Activated naive CD8-positive, alpha-beta T cell treated with anti-CD3 and anti-CD28 coated beads for 36 hours (primary cell): ENCODE data around the gene DRD1. TPM values are rescaled to one million over a fixed set of nuclear protein-coding genes. Genes with fewer than 3 reads are reported as not detected.

Experiments used
- DNase-seq: peaks from one replicate; pipeline ENCODE4 v3.0.0; 2021
- H3K27ac Mint-ChIP-seq: one replicate; pipeline ENCODE4 v1.8.0; 2022; ENCODE audit warnings: mild to moderate bottlenecking, moderate library complexity, mixed read lengths
- H3K27me3 Mint-ChIP-seq: one replicate; pipeline ENCODE4 v1.8.0; 2022; ENCODE audit warnings: mild to moderate bottlenecking, mixed read lengths
- H3K36me3 Mint-ChIP-seq: one replicate; pipeline ENCODE4 v1.8.0; 2021; ENCODE audit warnings: mild to moderate bottlenecking, mixed read lengths
- H3K4me1 Mint-ChIP-seq: one replicate; pipeline ENCODE4 v1.8.0; 2021; ENCODE audit warnings: mixed read lengths
- H3K4me3 Mint-ChIP-seq: one replicate; pipeline ENCODE4 v1.8.0; 2022; ENCODE audit warnings: mild to moderate bottlenecking, moderate library complexity, mixed read lengths
- H3K9me3 Mint-ChIP-seq: one replicate; pipeline ENCODE4 v1.8.0; 2022; ENCODE audit warnings: mixed read lengths
- total RNA-seq, 2 experiments: library from RNA; stranded (reverse); gene quantifications; one replicate each; pipeline ENCODE4 v1.2.3, GENCODE V29; 2021

DRD1 gene
- not detected for total RNA-seq

GRCh38 chr5:175444060-175444904 lies at the start of gene DRD1:
TSS of gene DRD1 (minus strand) at chr5:175444182. CDS start at chr5:175443099, 1,083 bp downstream.
- Mint-ChIP-seq H3K9me3 (no peaks in the 10 kb centered on the region), H3K27ac (no peak within 1 kb of the TSS), H3K4me1 (peaks cover 2% of the 10 kb centered on the region), H3K36me3 (no peaks in the 10 kb centered on the region), H3K27me3 (peaks cover 79% of the 10 kb centered on the region), H3K4me3 (peak within 1 kb of the TSS; percentile 60)
- peak; percentile 65 for DNase-seq

GRCh38 chr5:175493726-175494125 lies 49.7 kb upstream of the DRD1 start:
- peaks cover 60% of the 10 kb centered on the region for H3K36me3 Mint-ChIP-seq
- DNase-seq: no peak
- H3K27ac Mint-ChIP-seq: peak overlapping the region; percentile 9
- no peaks in the 10 kb centered on the region for H3K27me3 Mint-ChIP-seq
- no peaks in the 10 kb centered on the region for H3K9me3 Mint-ChIP-seq
- peaks cover 50% of the 10 kb centered on the region for H3K4me1 Mint-ChIP-seq
- no peak overlapping the region for H3K4me3 Mint-ChIP-seq

- no peaks in the 10 kb centered on the region for H3K27me3 Mint-ChIP-seq
- peaks cover 55% of the 10 kb centered on the region for H3K4me1 Mint-ChIP-seq
- no peaks in the 10 kb centered on the region for H3K9me3 Mint-ChIP-seq
- no peak overlapping the region for H3K27ac Mint-ChIP-seq
- no peak overlapping the region for H3K4me3 Mint-ChIP-seq
- H3K36me3 Mint-ChIP-seq: peaks cover 63% of the 10 kb centered on the region
- no peak for DNase-seq
Observed at GRCh38 chr5:175493260-175493659, 49.3 kb upstream of the DRD1 start.

GRCh38 chr5:175491223-175491622 lies 47.2 kb upstream of the DRD1 start:
- no peaks in the 10 kb centered on the region for H3K27me3 Mint-ChIP-seq
- no peak overlapping the region for H3K4me3 Mint-ChIP-seq
- peaks cover 66% of the 10 kb centered on the region for H3K36me3 Mint-ChIP-seq
- no peak overlapping the region for H3K27ac Mint-ChIP-seq
- no peak for DNase-seq
- peaks cover 61% of the 10 kb centered on the region for H3K4me1 Mint-ChIP-seq
- no peaks in the 10 kb centered on the region for H3K9me3 Mint-ChIP-seq

GRCh38 chr5:175489693-175490443 lies 45.9 kb upstream of the DRD1 start:
- Mint-ChIP-seq H3K27me3 (no peaks in the 10 kb centered on the region), H3K9me3 (no peaks in the 10 kb centered on the region), H3K4me3 (peak overlapping the region; percentile 45), H3K4me1 (peaks cover 69% of the 10 kb centered on the region), H3K27ac (peak overlapping the region; percentile 64), H3K36me3 (peaks cover 72% of the 10 kb centered on the region)
- no peak for DNase-seq

GRCh38 chr5:175487514-175488222 lies 43.7 kb upstream of the DRD1 start:
- DNase-seq: no peak
- H3K4me3 Mint-ChIP-seq: peak overlapping the region; percentile 29
- H3K27ac Mint-ChIP-seq: peak overlapping the region; percentile 72
- H3K4me1 Mint-ChIP-seq: peaks cover 79% of the 10 kb centered on the region
- no peaks in the 10 kb centered on the region for H3K27me3 Mint-ChIP-seq
- peaks cover 77% of the 10 kb centered on the region for H3K36me3 Mint-ChIP-seq
- H3K9me3 Mint-ChIP-seq: no peaks in the 10 kb centered on the region

GRCh38 chr5:175485631-175486030 lies 41.6 kb upstream of the DRD1 start:
- peaks cover 87% of the 10 kb centered on the region for H3K36me3 Mint-ChIP-seq
- no peak overlapping the region for H3K4me3 Mint-ChIP-seq
- no peaks in the 10 kb centered on the region for H3K27me3 Mint-ChIP-seq
- DNase-seq: no peak
- peaks cover 88% of the 10 kb centered on the region for H3K4me1 Mint-ChIP-seq
- no peaks in the 10 kb centered on the region for H3K9me3 Mint-ChIP-seq
- peak overlapping the region; percentile 74 for H3K27ac Mint-ChIP-seq

- peaks cover 89% of the 10 kb centered on the region for H3K36me3 Mint-ChIP-seq
- peak overlapping the region; percentile 38 for H3K4me3 Mint-ChIP-seq
- no peak for DNase-seq
- H3K27ac Mint-ChIP-seq: peak overlapping the region; percentile 74
- no peaks in the 10 kb centered on the region for H3K9me3 Mint-ChIP-seq
- no peaks in the 10 kb centered on the region for H3K27me3 Mint-ChIP-seq
- H3K4me1 Mint-ChIP-seq: peaks cover 88% of the 10 kb centered on the region
Observed at GRCh38 chr5:175484829-175485228, 40.8 kb upstream of the DRD1 start.

GRCh38 chr5:175484322-175484721 lies 40.3 kb upstream of the DRD1 start:
- H3K9me3 Mint-ChIP-seq: no peaks in the 10 kb centered on the region
- H3K27ac Mint-ChIP-seq: peak overlapping the region; percentile 74

GRCh38 chr5:175483337-175483736 lies 39.4 kb upstream of the DRD1 start:
- peak overlapping the region; percentile 57 for H3K4me3 Mint-ChIP-seq
- no peak for DNase-seq
- H3K4me1 Mint-ChIP-seq: peaks cover 77% of the 10 kb centered on the region
- H3K27me3 Mint-ChIP-seq: no peaks in the 10 kb centered on the region
- H3K36me3 Mint-ChIP-seq: peaks cover 84% of the 10 kb centered on the region
- H3K9me3 Mint-ChIP-seq: no peaks in the 10 kb centered on the region
- H3K27ac Mint-ChIP-seq: peak overlapping the region; percentile 86

More at GRCh38 chr5:175484322-175484721, 40.3 kb upstream of the DRD1 start:
- peak overlapping the region; percentile 57 for H3K4me3 Mint-ChIP-seq
- no peak for DNase-seq
- H3K27me3 Mint-ChIP-seq: no peaks in the 10 kb centered on the region
- peaks cover 89% of the 10 kb centered on the region for H3K36me3 Mint-ChIP-seq
- peaks cover 85% of the 10 kb centered on the region for H3K4me1 Mint-ChIP-seq

- Mint-ChIP-seq H3K27ac (peak overlapping the region; percentile 98), H3K27me3 (no peaks in the 10 kb centered on the region), H3K9me3 (no peaks in the 10 kb centered on the region), H3K4me3 (peak overlapping the region; percentile 96), H3K4me1 (peaks cover 63% of the 10 kb centered on the region), H3K36me3 (peaks cover 53% of the 10 kb centered on the region)
- no peak for DNase-seq
Observed at GRCh38 chr5:175479125-175479881, 35.3 kb upstream of the DRD1 start.

- peaks cover 45% of the 10 kb centered on the region for H3K36me3 Mint-ChIP-seq
- peak within 1 kb of the TSS; percentile 98 for H3K27ac Mint-ChIP-seq
- H3K4me1 Mint-ChIP-seq: peaks cover 55% of the 10 kb centered on the region
- H3K9me3 Mint-ChIP-seq: no peaks in the 10 kb centered on the region
- peak; percentile 91 for DNase-seq
- peak within 1 kb of the TSS; percentile 96 for H3K4me3 Mint-ChIP-seq
- no peaks in the 10 kb centered on the region for H3K27me3 Mint-ChIP-seq
Observed at GRCh38 chr5:175478384-175479124, 34.6 kb upstream of the DRD1 start, which contains the start of gene SFXN1. TSS of gene SFXN1 (plus strand) at chr5:175478560. CDS start at chr5:175492104, 13,544 bp downstream.

GRCh38 chr5:175478008-175478383 lies 34.0 kb upstream of the DRD1 start:
- H3K4me1 Mint-ChIP-seq: peaks cover 50% of the 10 kb centered on the region
- H3K27me3 Mint-ChIP-seq: no peaks in the 10 kb centered on the region
- peak overlapping the region; percentile 81 for H3K27ac Mint-ChIP-seq
- peak overlapping the region; percentile 79 for H3K4me3 Mint-ChIP-seq
- H3K36me3 Mint-ChIP-seq: peaks cover 40% of the 10 kb centered on the region
- no peaks in the 10 kb centered on the region for H3K9me3 Mint-ChIP-seq
- DNase-seq: no peak

- peaks cover 45% of the 10 kb centered on the region for H3K4me1 Mint-ChIP-seq
- H3K27ac Mint-ChIP-seq: no peak overlapping the region
- peaks cover 35% of the 10 kb centered on the region for H3K36me3 Mint-ChIP-seq
- H3K4me3 Mint-ChIP-seq: no peak overlapping the region
- H3K27me3 Mint-ChIP-seq: no peaks in the 10 kb centered on the region
- no peak for DNase-seq
- H3K9me3 Mint-ChIP-seq: no peaks in the 10 kb centered on the region
Observed at GRCh38 chr5:175477440-175477839, 33.5 kb upstream of the DRD1 start.
